Measurements from ENCODE around the gene CNOT2. TPM values are rescaled to one million over a fixed set of nuclear protein-coding genes. Genes with fewer than 3 reads are reported as not detected.

Gene CNOT2
- total RNA-seq, 2 donors from 2014 or later, result 57.2 to 142 TPM

DNA sequence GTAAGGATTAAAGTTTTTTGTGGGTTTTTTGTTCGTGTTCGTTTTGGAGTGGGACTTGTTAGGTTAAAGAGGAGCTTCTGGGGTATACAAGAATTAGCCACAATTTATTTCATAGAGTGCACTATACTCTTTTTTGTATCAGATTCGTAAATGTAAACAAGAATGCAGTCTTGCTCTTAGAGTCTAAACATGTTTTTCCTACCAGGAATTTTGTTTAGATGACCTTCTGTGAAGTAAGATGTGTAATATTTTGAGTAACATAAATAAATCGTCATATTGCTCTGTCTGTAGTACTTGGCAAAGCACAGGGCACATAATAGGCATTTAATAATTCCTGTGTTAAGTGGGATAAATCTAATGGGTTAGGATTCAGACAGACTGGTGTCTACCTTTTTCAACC, 9.6 kb downstream of the CNOT2 start:
- intact Hi-C loops (cut with DNase I), result no loop called here
- H3K9me3 ChIP-seq, result no peaks in the 10 kb centered on the region
- no peak for DNase-seq (ENCODE audit: low spot score)
- H3K27me3 ChIP-seq (replicated peaks; ENCODE audit: insufficient read depth), result no peaks in the 10 kb centered on the region
- TF ChIP-seq, protein P1, sequence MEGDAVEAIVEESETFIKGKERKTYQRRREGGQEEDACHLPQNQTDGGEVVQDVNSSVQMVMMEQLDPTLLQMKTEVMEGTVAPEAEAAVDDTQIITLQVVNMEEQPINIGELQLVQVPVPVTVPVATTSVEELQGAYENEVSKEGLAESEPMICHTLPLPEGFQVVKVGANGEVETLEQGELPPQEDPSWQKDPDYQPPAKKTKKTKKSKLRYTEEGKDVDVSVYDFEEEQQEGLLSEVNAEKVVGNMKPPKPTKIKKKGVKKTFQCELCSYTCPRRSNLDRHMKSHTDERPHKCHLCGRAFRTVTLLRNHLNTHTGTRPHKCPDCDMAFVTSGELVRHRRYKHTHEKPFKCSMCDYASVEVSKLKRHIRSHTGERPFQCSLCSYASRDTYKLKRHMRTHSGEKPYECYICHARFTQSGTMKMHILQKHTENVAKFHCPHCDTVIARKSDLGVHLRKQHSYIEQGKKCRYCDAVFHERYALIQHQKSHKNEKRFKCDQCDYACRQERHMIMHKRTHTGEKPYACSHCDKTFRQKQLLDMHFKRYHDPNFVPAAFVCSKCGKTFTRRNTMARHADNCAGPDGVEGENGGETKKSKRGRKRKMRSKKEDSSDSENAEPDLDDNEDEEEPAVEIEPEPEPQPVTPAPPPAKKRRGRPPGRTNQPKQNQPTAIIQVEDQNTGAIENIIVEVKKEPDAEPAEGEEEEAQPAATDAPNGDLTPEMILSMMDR (IDR thresholded peaks at IDR 0.05), result no peak
- TF ChIP-seq POLR2AphosphoS5 (IDR thresholded peaks at IDR 0.05) (no peak), POLR2A (IDR thresholded peaks at IDR 0.05) (no peak)
- no peak overlapping the region for H3K27ac ChIP-seq
- no peaks in the 10 kb centered on the region for H3K4me1 ChIP-seq (replicated peaks)
- no peaks in the 10 kb centered on the region for H3K36me3 ChIP-seq
- H3K4me3 ChIP-seq, result no peak overlapping the region
- WGBS, result 62% methylated on average over 4 of the region's 4 CpGs

DNA sequence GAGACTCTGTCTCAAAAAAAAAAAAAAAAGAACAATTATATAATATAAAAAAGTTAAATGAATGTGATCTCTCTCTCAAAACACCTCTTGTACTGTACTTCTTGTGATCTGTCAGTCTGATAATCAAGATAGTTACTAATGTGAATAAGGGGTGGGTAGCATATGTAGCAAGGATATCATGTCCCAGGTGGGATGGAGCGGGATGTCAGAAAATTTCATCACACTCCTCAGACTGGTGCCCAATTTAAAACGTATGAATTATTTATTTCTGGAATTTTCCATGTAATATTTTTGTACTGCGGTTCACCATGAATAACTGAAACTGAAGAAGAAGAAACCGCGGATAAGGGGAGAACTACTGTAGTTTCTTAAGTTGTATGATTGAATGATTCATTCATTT, 11.0 kb downstream of the CNOT2 start:
- H3K4me1 ChIP-seq (replicated peaks), result no peaks in the 10 kb centered on the region
- no peak for TF ChIP-seq POLR2A (IDR thresholded peaks at IDR 0.05)
- TF ChIP-seq, protein P1 (IDR thresholded peaks at IDR 0.05), result no peak
- no peak for TF ChIP-seq POLR2AphosphoS5 (IDR thresholded peaks at IDR 0.05)

DNA sequence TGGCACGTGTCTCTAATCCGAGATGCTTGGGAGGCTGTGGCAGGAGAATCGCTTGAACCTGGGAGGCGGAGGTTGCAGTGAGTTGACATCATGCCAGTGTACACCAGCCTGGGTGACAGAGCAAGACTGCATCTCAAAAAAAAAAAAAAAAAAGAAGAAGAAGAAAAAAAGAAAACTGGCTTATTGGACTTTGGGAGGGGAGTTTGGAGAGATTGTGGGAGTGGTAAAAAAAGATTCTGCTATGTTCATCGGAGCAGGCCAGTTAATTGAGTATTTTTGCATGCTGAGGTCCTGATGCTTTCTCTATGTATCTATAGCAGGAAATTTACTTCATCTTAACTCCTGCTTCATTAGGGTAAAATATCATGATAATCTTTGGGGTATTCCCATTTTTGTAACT, 11.6 kb downstream of the CNOT2 start:
- H3K27me3 ChIP-seq (replicated peaks; ENCODE audit: insufficient read depth), result no peaks in the 10 kb centered on the region
- no peaks in the 10 kb centered on the region for H3K4me1 ChIP-seq (replicated peaks)
- intact Hi-C loops (cut with DNase I), result no loop called here
- H3K9me3 ChIP-seq, result no peaks in the 10 kb centered on the region
- WGBS, result 83% methylated on average over 5 of the region's 5 CpGs
- no peaks in the 10 kb centered on the region for H3K36me3 ChIP-seq
- no peak overlapping the region for H3K4me3 ChIP-seq
- TF ChIP-seq POLR2AphosphoS5 (IDR thresholded peaks at IDR 0.05) (no peak), POLR2A (IDR thresholded peaks at IDR 0.05) (no peak)
- TF ChIP-seq, protein P1 (IDR thresholded peaks at IDR 0.05), result no peak
- no peak overlapping the region for H3K27ac ChIP-seq
- DNase-seq (ENCODE audit: low spot score), result no peak

More for the DNA sequence above, 11.0 kb downstream of the CNOT2 start:
- DNase-seq (ENCODE audit: low spot score), result no peak
- intact Hi-C loops (cut with DNase I), result no loop called here
- H3K9me3 ChIP-seq, result no peaks in the 10 kb centered on the region
- no peak overlapping the region for H3K27ac ChIP-seq
- H3K36me3 ChIP-seq, result no peaks in the 10 kb centered on the region
- no peak overlapping the region for H3K4me3 ChIP-seq
- H3K27me3 ChIP-seq (replicated peaks; ENCODE audit: insufficient read depth), result no peaks in the 10 kb centered on the region
- WGBS, result 94% methylated on average over 5 of the region's 5 CpGs

DNA sequence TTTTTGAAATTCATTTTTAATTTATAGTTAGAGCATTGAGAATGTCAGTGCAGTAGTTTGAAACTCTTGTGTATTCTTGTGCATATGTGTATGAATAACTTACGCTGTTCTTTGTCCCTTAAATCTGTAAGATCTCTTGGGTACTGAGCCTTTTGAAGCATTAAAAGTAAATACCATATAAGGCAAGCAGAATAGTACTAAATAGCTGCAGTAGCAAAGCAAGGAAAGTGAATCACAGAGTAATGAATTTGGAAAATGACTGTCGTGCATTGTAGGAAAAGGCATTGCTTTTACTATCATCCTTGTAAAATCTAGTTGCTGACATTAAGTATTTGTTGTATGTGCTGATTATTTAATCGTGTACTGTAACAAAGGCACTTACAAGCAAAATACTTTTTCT, 12.1 kb downstream of the CNOT2 start:
- Histone ChIP-seq H3K4me1 (replicated peaks) (no peaks in the 10 kb centered on the region), H3K27ac (no peak overlapping the region), H3K4me3 (no peak overlapping the region), H3K9me3 (no peaks in the 10 kb centered on the region), H3K36me3 (no peaks in the 10 kb centered on the region), H3K27me3 (replicated peaks; ENCODE audit: insufficient read depth) (no peaks in the 10 kb centered on the region)
- DNase-seq (ENCODE audit: low spot score), result no peak
- TF ChIP-seq, protein P1 (IDR thresholded peaks at IDR 0.05), result no peak
- TF ChIP-seq POLR2A (IDR thresholded peaks at IDR 0.05) (no peak), POLR2AphosphoS5 (IDR thresholded peaks at IDR 0.05) (no peak)
- WGBS, result 25% methylated on average over 3 of the region's 3 CpGs
- intact Hi-C loops (cut with DNase I), result no loop called here

DNA sequence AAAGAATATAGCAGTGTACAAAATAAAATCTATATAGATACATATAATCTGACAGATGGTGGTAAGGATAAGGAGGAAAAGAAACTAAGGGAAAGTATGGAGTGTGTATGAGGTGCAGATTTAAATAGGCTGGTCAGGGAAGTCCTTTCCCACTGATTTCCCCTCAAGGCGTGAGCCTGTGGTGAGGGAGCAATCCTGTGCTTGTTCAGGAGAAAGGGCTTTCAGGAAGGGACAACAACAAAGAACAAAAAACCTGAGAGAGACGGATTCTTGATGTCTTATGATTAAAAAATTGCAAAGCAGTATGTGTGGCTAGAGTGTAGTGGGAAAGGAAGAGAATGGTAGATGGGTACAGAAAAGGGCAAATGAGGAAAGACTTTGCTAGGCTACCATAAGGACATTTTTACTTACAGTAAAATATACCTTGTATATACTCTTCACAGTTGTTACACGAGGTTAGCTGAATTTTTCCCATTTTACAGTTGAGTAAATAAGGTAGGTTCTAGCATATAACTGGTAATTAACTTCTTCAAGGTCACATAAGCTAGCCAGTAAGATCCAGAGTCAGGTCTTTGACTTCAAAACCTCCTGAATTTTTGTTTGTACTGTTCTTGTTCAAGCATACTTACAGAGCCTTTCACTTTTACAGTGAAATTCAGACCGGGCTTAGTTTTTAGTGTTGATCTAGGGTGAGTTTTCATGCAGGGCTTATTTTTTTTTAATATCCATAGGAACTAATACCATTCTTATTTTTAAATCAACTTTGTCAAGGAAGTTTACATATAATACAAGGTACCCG, 15.6 kb downstream of the CNOT2 start:
- Histone ChIP-seq H3K9me3 (no peaks in the 10 kb centered on the region), H3K4me1 (replicated peaks) (no peaks in the 10 kb centered on the region), H3K27me3 (replicated peaks; ENCODE audit: insufficient read depth) (no peaks in the 10 kb centered on the region), H3K36me3 (no peaks in the 10 kb centered on the region), H3K4me3 (no peak overlapping the region), H3K27ac (no peak overlapping the region)
- DNase-seq (ENCODE audit: low spot score), result no peak
- WGBS, result 66% methylated on average over 5 of the region's 5 CpGs
- intact Hi-C loops (cut with DNase I), result no loop called here
- no peak for TF ChIP-seq POLR2A (IDR thresholded peaks at IDR 0.05)
- no peak for TF ChIP-seq POLR2AphosphoS5 (IDR thresholded peaks at IDR 0.05)
- TF ChIP-seq, protein P1 (IDR thresholded peaks at IDR 0.05), result no peak
